NCI-H524 treated with DMSO at 0.1 percent for 48 hours (cell line): ENCODE results near the gene SRM.

ENCODE experiments used
- DNase-seq: peaks from one replicate; lab custom pipeline; 2025; lab: John Stamatoyannopoulos, UW

Gene SRM

GRCh38 chr1:11013160-11013531, 46.7 kb downstream of the SRM start:
- no peak for DNase-seq

GRCh38 chr1:11012260-11013159, 47.3 kb downstream of the SRM start, which contains the start of gene TARDBP:
Gene TARDBP, plus strand, starts transcription at chr1:11012654. Its CDS starts 1,074 bp downstream, at chr1:11013728.
- peak; percentile 10 for DNase-seq
